UCSD-AML1 (cell line): ENCODE results near the gene DERA.
"Not testable (repeated sequence)": the region's sequence is repeated elsewhere in the genome, so short reads cannot be mapped to it uniquely, and the experiment has no call there.

Source experiments
- DNase-seq: peaks from one replicate; lab custom pipeline; 2025; ENCODE audit not compliant: unreplicated experiment; lab: John Stamatoyannopoulos, UW

DERA gene

DNA sequence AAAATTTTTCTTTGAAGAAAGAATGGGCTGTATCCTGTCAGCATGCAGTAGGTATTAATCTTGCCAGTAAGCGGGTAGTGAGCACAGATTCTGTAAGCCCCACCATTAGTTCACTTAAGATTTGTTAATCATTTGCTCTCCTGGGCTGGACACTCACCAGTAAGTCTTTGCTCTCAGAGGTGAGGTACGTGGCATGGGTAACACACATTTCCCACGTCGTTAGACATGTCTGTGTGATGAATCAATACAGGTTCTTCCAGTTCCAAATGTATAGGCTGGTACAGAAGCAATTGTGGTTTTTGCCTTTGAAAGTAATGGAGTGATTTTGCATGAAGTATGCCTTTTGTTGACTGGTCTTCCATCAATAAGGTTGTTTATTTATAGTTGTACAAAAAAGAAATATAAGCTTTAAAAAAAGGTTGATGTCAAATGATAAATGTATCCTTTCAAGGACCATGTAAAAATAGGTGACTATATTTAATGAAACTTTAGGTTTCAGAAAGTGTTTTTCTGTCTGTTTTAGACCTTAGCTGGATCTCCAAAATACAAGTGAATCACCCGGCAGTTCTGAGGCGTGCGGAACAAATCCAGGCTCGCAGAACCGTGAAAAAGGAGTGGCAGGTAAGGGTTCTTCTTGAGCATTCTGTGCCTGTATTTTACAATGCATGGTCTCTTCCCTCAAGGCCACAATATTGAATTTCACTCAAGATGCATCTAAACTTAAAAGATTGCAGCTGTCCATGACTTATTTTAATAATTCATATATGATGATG lies 45.5 kb downstream of the DERA start:
- no peak for DNase-seq

DNA sequence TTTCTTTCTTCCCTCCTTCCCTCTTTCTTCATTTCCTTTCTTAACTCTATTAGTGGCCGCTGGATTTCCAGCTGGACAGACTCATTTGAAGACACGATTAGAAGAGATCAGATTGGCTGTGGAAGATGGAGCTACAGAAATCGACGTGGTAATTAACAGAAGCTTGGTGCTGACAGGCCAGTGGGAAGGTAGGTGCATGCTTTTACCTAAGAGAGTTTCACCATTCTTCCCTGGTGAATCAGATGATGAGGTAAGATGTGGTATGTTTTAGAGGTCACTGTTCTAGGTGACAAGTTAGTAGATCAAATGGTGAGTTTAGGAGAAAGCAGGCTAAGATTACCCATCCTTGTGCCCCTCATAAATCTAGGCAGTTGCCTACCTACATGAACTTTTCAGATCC lies 51.6 kb downstream of the DERA start:
- DNase-seq: no peak

DNA sequence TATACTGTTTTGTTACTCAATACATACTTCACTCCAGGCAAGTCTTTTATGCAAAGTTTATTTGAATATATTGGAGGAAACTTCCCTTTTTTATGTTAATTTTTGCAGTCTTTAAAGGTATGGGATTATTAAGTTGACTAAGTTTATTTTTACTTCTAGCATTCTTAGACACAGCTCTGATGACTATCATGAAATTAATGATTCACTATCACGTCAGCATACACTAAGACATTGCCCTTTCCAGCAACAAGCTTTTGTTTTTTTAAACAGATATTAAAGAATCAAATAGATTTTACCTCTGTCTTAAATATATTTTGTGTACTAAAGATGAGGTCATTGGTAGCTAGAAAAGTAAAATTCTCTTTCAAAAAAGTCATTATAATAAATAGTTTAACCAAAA lies 52.1 kb downstream of the DERA start:
- DNase-seq: no peak

DNA sequence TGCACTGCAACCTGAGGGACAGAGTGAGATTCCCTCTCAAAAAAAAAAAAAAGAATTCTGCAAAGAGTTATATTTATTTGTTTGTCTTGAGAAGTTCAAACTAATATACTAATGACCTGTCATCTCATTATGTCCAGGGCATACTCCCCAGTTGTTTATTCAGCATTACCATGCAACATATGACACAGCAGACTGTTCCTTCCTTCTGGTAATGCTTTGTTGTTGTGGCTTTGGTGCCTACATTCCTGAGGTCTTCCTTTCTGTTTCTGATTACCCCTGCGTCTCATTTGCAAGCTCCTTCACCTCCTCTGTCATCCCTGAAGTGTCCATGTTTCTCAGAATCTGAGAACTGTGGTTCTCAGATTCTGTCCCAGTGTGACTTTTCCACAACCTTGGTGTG lies 55.3 kb downstream of the DERA start:
- DNase-seq: no peak

DNA sequence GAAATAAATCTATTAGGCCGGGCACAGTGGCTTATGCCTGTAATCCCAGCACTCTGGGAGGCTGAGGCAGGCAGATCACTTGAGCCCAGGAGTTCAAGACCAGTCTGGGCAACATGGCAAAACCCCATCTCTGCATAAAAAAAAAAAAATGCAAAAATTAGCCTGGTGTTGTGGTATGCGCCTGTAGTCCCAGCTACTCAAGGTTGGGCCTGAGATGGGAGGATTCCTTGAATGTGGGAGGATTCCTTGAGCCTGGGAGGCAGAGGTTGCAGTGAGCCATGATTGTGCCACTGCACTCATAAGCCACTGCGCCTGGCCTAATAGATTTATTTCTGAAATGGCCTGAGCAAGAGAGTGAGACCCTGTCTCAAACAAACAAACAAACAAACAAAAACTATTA lies 55.9 kb downstream of the DERA start:
- DNase-seq: not testable (repeated sequence)

DNA sequence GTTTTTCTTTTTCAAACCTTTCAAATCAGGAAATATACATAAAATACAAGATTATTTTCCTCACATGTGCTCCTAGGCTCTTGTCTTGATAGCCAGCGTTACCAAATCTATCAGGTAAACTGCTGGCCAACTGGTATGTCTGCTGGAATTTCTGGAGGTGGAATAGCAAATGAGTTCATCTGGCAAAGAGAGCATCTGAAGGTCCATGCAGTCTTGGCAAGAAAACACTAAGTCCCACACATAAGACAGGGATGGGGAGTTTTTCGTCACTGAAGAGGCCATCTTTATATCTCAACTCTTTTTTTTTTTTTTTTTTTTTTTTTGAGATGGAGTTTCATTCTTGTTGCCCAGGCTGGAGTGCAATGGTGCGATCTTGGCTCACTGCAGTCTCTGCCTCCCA lies 60.1 kb downstream of the DERA start:
- no peak for DNase-seq

DNA sequence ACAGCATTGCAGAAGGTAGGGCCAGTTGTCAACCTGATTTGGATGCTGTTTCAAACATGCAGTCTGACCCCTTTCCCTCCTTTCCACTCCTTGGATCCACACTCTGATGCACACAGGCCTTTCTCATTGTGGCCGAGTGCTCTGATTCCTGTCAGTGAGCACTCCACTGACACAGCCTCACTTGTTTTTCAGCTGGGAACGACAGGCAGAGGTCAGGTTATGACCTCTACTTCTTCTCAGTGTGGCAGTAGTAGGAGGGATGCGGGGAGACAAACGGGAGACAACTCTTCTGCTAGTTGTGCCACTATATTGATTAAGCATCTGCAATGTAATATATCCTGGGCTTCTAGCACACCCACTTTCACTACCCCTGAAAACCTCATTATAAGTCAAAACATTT lies 61.8 kb downstream of the DERA start:
- no peak for DNase-seq

DNA sequence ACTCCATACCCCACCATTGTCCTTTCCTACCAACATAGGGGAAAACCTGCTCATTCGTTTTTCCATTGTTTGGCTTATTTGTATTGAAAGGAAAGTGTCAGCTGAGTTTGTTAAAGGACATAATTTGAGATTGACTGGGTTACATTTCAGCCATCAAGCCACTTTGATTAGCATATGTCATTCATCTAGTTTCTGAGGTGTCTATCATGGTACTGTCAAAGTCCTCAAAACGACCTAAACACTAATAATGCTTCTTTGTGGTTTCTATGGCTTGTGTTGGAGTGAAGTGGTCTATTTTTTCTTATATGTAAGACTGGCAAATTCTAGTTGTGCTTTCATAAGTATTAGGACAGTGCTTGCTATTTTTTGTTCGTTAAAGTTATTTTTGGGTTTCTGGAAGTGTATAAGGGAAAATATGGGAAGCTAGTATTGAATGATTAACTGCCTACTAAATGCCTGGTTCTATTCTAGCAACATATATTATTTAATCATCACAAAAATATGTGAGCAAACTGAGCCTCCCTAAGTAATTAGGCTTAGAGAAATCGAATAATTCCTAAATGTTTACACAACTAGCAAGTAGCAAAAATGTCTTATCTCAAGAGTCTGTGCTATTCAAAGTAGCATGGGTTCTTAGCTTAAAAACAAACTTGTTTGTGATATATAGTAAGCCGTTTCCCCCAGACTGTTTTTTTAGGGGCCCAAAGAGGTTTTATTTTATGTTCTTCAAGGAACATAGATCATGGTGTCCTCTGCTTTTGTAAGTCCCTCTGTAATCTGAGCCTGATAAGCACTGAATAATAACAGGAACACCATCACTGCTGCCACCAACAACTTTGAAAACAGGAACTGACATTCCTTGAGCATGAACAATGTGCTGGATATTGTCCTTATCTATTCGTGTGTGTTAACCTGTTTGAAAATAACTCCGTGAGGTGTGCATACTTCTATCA lies 67.1 kb downstream of the DERA start:
- no peak for DNase-seq

DNA sequence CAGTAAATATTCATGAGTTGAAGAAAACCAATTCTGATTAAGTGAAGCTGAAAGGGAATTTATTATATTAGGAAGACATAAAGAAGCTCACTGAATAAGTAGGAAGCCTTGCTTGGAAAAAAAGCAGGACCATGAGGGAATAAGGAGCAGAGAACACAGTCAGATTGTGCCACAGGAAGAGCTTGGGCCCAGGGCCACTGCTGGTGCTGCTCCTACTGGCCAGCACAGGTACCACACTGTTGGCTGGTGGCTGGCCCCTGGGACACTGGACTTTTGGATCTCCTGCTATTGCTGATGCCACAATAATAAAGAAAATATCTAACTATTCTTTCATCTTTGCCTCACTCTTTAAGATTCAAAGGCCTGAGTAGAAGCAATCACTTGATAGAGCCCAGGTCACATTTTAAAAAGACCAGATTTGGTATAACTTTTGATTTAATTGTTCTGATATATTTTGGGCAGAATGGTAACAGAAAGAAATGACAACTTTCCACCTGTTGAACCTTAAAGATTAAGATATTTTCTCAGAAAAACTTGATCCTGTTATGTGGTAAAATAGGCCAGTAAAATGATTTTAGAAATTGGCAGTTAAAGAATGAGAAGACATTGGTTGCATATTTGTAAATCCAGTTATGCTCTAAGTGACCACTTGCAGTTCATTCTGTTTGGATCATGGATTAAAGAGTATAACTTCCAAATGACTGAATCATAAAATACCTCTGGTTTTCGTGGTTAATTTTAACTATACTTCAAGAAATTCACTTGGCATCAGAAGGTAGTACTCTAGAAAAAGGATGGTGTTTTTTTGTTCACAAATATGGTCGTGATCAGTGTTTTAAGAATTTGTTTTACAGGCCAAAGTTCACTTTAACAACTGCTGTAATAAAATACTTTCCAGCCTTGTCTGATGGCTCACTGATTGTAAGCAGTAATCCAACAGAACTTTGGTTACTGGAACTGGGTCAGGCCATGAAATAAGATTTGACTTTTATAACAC lies 68.3 kb downstream of the DERA start:
- no peak for DNase-seq

DNA sequence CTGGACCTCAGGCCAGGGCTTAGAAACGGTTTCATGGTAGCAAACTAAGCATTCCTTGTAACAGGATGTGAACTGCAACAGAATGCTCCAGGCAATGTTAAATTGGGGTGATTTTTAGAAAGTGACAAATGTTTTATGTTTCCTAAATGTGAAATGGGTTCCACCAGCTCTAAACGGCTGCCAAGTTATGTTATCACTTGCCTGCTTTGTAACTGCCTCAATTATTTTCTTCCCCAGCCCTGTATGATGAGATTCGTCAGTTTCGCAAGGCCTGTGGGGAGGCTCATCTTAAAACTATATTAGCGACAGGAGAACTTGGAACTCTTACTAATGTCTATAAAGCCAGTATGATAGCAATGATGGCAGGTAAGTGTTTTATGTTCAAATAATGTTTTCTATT lies 70.9 kb downstream of the DERA start:
- DNase-seq: no peak

DNA sequence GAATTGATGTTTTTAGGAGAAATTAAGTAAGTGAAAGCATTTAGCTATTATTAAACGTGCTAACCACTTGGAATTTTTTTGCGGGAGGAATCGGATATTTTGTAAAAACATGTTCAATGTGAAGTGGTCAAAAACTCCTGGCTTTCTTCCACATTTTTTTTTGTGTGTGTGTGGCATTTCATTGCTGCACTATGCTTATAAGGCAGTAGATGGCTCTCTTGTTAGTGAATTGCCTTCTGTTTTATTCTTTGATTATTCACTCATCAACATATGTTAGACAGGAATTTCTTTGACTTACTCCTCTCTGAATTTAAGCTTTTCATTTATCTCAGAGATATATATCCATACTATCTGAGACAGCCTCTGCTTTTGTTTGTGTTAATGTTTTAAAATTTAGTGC lies 71.3 kb downstream of the DERA start:
- no peak for DNase-seq

DNA sequence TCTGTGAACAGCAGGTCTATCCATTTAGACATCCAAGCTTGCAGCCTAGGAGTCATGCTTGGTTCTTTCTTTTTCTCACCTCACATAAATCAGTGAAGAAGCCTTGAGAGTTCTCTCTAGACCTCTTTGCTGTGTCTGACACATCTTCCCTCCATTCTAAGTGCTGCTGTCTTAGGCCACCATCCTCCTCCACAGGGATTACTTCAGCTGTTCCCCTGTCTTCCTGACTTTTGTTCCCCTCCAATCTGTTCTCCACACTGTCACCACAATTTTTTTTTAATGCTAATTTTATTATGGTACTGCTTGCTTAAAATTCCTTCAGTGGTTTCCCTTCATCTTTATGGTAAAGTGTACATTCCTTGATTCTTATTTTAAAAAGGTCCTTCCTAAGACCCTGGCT lies 71.8 kb downstream of the DERA start:
- DNase-seq: no peak

DNA sequence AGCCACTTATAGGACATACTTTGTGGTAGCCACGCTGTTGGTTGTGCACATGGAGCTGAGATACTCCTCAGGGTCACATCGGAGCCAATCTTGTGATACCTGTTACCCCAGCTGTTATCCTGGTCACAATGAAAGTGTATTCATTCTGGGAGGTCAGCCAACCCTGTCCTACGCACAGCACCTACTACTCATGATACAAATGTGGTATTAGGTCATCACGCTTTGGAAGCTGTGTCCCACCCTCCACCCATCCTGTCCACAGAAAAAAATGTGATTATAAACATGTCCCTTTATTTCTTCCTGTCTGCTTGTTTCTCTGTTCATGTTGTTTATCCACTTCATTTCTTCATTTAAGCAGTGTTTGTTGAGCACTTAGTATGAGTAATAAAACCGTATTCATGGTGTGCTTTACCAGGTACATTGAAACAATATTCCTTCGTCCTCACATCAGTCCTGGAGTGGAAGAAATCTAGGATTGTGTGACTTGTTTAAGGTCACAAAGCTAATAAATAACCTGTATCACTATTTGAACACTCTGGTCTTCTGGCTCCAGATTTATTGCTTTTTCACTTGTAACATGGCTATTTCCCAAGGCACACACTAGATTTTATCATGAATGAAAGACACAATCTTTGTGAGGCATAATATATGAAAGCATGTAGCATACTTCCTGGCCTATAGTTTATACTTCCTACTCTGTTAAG lies 73.1 kb downstream of the DERA start:
- no peak for DNase-seq

DNA sequence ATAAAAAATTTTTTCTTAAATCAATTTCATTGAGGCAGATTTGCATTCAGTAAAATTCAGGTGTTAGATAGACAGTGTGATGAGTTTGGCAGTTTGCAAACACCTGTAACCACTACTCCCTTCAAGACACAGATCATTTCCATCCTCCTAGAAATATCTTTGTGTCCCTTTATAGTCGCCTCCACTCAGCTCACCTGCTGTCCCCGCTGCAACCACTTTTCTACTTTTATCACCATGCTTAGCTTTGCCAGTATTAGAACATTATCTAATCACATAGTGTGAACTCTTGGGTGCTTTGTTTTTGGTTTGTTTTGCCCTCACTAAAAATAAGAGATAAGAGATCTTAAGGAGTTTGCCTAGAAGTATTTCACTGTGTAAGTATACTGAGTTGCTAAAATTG lies 73.8 kb downstream of the DERA start:
- DNase-seq: no peak

DNA sequence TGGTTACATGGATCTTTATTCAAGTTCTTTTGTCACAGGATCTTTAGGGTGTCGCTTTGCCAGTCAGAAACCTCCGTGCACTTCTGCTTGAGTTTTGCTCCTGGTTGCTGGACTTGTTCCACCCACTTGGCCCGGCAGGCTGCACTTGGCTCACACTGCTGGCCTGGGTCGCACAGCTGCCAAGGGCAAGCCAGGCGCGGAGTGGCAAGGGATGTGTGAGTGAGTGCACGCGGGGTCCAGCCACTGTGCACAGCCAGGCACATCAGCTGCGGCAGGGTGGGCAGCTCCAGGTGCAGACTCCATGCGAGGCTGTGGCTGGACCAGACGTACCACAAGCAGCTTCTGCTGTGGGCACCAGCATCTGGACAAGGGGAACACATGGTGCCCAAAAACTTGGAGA lies 76.6 kb downstream of the DERA start:
- no peak for DNase-seq

DNA sequence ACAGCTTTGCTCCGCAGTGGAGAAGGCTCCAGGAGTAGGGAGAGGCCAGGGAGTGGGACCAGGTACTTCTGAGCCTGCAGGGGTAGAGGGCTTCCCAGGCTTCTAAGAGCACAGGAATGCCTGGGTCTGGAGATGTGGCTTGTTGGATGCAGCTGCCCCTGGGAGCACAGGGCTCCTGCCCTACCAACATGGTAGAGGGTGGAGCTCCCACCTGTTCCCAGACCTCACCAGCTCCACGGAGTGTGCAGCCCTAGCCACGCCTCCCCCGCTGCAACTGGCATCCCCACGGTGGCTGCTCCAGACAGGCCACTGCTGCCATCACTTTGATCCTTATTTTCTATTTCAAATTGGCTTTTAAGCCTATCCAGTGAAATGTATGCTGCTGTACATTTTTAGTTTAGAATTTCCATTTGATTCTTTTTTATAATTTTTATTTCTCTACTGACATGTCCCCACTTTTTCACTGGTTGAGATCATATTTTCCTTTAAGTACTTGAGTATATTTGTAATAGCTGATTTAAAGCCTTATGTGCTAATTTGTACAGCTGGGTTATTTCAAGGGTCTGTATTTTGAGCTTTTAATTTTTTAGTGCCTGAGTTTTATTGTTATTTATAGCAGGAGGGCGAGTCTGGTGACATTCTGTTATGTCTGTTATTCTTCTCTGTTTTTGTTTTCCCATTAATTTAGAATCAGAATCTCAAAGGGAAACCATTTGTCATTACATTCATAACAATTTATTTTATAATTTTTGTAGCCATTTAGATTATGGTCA lies 78.0 kb downstream of the DERA start:
- DNase-seq: no peak

DNA sequence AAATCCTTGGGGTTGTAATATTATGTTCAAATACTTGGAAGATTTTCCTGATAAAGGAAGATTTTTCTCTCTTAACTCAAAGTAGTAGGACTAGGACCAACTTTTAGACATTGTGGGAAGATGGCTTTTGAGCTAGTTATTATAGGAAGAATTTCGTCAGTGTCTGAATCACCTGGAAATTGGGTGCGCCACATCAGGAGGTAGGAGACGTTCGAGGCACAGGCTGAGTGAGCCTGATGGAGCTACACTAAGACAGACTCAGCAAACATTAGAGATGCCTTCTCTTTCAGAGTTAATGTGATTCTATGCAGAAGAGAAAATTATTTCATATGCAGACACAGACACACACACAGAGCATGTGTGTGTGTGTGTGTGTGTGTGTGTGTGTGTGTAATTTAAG lies 84.7 kb downstream of the DERA start:
- DNase-seq: no peak

DNA sequence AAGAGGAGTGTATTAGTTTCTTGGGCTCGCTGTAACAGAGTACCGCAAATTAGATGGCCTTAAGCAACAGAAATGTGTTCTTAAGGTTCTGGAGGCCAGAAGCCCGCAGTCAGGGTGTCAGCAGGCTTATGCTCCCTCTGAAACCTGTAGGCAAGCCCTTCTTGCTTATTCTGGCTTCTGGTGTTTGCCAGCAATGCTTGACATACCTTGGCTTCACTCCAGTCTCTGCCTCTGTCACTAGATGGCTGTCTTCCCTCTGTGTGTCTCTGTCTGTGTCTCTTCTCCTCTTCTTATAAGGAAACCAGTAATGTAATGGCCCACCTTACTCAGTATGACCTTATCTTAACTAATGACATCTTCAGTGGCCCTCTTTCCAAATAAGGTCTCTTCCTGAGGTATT lies 85.1 kb downstream of the DERA start:
- no peak for DNase-seq

DNA sequence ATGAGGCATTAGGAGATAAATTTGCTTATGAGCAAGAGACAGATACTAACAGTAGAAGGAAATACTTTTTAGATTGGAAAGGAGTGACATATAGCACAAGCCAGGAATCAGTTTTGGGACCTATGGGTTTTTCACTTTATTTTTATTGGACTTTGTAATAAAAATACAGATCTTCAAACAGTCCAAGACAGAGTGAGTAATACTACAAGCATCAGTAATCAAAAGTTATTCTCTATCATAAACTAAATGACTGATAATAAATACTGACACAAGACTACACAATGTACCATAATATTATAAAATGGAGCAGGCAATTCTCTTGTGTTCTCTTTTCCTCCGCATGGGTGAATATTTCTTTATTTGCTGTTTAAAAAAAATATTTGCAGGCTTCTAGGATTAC lies 85.8 kb downstream of the DERA start:
- DNase-seq: no peak

DNA sequence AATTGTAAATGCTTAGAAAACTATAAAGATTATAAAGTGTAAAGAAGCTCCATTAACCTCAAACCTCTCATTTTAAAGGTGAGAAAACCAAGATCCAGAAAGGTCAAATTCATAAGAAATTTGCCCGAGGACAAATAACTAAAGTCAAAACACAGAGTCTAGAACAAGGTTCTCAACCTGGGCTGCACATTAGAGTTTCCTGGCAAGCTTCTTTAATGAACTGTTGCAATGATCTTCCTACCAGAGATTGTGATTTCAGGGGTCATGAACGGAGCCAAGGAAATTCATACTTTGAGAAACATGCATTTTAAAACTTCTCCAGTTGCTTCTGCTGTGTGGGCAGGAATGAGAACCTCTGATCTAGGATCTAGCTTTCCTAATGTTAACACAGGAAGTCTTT lies 86.8 kb downstream of the DERA start:
- DNase-seq: no peak
